SKM-1 (cell line): ENCODE measurements around the gene OPN5.
A peak's percentile ranks its signal among the peaks of the same experiment; 100 is the strongest.
"Not testable (repeated sequence)": the region's sequence is repeated elsewhere in the genome, so short reads cannot be mapped to it uniquely, and the experiment has no call there.

Experiments
- DNase-seq: peaks from one replicate; lab custom pipeline; 2025; ENCODE audit not compliant: unreplicated experiment; lab: John Stamatoyannopoulos, UW

The OPN5 gene, protein sequence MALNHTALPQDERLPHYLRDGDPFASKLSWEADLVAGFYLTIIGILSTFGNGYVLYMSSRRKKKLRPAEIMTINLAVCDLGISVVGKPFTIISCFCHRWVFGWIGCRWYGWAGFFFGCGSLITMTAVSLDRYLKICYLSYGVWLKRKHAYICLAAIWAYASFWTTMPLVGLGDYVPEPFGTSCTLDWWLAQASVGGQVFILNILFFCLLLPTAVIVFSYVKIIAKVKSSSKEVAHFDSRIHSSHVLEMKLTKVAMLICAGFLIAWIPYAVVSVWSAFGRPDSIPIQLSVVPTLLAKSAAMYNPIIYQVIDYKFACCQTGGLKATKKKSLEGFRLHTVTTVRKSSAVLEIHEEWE

DNA sequence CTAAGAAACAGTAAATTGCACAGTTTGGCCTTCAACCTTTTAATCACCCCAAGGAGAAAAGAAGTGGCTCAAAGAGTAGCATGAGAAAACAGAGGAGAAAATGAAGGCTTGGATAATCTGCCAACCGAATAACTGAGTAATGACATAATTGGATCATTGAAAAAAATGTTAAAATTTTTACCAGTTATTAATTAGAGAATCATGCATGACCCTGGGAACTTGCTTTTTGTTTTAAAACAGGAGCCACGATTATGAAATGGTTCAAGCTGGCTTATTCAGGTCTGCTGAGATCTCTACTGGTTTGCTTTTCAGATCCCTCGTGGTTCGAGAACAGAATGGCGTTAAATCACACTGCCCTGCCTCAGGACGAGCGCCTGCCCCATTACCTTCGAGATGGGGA is at the start of gene OPN5:
OPN5 (plus strand) TSS at position 301 of the 400 bp plus-strand sequence; CDS start at position 336, 35 bp downstream.
- DNase-seq, result no peak

DNA sequence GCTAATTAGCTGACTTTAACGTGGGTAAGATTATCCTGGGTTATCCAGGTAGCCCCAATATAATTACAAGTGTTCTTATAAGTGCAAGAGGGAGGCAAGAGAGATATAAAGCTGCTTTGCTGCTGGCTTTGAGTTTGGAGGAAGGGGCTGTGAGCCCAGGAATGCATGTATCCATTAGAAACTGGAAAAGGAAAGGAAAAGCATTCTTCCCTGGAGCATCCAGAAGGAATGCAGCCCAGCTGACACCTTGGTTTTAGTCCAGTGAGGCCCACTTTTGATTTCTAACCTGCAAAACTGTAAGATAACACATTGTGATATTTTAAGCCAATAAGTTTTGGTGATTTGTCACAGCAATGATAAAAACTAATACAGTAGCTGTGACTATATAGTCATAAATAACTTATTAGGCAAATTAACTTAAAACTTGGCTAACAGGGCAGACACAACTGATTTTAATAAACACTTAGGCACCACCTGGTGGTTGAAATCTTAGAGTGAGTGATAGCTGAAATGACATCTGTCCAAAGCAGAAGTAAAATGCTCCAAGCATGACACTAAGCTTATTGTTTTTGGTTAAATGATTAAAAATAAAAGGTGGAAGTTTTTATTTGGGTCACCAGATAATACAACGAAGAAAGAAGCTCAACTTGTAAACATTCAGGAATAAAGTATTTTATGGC is 47.8 kb upstream of the OPN5 start:
- DNase-seq, result no peak

DNA sequence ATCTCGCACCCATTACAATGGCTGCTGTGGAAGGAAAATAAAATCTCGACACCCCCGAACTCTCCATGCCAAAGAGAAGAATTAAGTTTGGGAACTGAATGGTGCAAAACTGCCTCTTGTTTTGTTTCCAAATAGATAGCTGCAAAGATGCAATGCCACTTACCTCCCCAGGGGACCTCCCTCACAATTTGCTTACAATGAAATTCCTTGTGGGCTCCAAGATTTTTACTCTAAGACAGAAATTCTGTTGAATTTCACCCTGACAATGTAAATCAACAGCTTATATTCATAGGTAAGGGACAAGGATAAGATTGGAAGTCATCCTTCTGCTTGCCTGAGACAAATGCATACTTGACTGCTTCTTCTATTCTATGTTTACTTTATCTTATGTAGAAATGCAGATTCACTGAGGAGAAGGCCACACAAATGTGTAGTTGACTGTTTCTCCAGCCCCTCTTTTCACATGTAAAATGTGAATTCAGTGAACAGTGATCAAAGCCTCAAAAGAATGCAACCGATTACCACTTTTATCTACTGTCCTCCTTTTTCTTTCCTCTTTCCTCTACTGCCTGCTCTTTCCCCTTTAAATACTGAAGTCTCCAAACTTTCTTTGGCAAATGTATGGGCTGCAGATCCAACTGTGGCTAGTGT is 46.9 kb upstream of the OPN5 start:
- DNase-seq, result no peak

DNA sequence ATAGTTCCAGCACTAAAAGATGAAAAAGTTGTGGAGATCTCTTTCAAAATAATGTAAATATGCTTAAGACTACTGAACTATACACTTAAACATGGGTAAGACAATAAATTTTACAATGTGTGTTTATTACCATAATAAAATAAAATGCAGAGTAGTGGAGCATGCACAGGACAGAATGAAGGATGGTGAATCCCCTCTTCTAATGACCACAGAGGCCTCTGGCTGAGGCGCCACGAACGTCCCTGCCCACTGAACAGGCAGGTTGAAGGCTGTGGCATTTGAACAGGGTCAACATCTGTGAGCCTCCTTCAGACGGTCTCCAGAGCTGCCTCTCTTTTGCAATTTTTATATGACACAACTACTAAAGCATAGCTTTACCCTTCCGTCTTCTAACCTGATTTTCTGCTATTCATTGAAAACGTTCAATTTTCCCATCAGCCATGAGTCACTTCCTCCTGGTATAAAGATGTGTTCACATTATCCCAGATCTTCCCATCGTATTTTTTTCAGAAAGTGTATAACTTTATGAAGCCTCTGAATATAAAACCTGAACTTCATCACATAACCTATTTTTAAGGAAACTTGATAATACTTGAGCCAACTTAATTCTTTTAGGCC is 45.6 kb upstream of the OPN5 start:
- no peak for DNase-seq

DNA sequence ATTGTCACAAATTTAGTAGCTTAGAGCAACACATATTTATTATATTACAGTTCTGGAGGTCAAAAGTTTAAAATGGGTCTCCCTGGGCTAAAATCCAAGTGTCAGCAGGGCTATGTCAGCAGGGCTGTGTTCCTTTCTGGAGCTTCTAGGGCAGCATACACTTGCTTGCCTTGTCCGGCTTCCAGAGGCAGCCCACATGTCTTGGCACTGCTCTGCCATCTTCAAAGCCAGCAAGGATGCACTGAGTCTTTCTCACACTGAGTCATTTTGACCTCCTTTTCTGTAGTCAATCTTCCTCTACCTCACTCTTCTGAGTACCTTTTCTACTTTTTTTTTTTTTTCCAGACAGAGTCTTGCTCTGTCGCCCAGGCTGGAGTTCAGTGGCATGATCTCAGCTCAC is 44.4 kb upstream of the OPN5 start:
- no peak for DNase-seq

DNA sequence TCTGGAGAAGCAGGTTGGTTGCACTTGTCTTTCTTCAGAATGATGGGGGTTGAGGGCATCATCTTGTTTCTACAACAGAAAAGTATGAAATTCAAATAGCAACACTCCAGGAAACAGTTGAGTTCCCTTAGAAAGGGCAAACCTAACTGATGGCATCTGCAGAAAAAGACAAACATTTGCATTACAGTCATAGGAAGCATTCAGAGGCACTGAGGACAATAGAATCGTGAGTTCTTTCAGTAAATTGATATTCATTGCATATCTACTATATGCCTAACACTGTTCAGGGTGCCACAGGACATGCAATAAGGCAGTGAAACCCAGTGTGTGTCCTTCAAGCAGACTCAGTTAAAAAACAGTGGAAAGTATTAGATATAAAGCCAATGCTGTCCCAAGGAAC is 41.1 kb upstream of the OPN5 start:
- DNase-seq, result no peak

DNA sequence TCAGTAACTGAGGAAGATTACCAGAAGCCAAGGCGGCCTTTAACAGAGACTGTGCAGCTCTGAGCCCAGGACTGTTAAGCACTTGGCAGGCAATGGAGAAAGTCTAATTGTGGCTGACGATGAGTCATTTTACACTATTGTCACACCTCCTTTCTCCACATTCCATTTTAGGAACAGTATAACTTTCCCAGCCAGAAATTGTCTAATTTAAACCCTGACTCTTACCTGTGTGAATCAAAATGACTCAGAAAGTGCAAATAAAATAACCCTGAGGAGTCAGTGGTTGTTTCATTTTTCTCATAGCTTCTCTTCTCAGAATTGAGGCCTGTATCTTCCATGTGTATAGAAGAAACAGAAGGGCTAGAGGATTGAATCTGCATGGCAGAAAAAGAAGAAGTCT is 40.0 kb upstream of the OPN5 start:
- DNase-seq, result no peak

DNA sequence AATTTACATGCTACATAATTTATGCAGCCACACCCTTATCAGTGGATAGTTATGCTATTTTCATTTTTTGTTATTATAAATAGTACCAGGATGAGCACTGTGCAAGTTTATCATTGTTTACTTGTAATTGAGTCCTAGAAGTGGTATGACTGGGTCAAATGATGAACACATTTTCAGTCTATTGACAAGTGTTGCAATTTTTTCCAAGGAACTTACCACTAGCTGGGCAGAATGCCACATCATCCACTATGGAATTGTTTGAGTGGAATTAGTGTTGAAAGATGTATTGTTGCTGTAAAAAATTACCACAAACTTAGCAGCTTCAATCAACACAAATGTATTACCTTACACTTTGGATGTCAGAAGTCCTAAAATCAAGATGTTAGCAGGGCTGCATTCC is 38.1 kb upstream of the OPN5 start:
- DNase-seq, result no peak

DNA sequence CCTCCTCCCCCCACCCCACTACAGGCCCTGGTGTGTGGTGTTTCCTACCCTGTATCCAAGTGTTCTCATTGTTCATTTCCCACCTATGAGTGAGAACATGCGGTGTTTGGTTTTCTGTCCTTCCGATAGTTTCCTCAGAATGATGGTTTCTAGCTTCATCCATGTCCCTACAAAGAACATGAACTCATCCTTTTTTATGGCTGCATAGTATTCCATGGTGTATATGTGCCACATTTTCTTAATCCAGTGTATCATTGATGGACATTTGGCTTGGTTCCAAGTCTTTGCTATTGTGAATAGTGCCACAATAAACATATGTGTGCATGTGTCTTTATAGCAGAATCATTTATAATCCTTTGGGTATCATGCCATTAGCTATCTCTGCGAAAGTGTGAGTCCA is 36.6 kb upstream of the OPN5 start:
- DNase-seq, result not testable (repeated sequence)

DNA sequence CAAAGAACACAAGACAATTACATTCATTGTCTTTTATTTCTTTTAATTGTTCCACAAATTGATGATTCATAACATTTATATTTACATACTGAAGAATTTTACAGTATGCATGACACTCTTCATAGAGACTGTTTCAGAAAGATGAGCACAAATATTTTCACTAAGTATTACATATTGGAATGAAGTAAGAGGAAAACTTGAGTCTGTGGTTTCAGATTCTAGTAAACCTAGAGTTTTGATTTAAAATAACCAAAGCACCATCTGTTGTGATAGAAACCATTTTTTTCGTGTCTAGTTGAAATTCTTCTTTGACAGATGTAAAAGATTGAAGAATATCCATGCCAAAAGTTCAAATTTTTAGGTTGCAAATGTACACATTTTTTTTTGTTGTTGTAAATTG is 32.1 kb upstream of the OPN5 start:
- no peak for DNase-seq

DNA sequence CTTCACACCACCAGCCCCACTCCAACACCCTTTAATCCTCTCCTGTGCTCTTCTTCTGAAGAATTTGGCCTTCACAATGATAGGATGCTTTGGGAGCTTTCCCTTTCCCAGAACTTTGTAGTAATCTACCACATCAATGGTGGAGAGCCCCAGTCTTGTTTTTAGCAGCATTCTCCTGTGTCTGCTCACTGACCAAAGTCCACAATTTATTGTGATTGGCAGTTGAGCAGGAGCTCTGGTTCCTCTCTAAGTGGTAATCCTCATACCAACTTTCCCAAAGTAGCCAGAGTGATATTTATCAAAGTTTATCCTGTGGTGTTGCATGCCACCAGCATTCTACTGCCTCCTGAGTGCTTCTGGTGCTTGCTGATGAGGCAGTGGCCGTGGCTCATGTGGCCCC is 29.0 kb upstream of the OPN5 start:
- no peak for DNase-seq

DNA sequence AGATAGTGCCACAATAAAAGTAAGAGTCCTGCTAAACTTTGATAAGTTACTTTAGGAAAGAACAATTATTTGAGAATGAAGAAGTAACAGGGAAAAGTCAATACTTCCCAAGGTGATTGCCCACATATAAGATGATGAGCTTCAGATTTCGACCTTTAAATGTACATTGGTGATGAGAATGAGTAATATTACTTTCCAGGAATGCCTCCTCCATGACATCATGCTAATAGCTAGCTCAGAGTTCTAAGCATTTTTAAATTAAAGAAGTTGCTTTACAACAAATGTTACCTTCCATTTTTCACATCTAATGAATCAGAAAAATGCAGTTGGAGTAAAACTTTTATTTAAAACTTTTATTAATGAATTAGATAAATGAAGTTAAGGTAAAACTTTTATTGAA is 22.5 kb upstream of the OPN5 start:
- no peak for DNase-seq

DNA sequence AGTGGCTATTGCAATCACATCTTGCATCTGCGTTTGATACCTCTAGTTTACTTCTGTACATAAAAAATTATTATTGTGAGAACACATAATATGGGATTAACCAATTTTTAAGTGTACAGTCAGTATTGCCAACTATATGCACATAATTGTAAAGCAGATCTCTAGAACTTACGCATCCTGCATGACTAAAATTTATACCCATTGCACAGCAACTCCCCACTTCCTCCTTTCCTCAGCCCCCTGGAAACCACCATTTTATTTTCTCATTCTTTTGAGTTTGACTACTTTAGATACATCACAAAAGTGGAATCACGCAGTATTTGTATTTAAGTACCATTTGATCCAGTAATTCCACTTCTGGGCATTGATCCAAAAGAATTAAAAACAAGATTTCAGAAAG is 19.3 kb upstream of the OPN5 start:
- DNase-seq, result no peak

DNA sequence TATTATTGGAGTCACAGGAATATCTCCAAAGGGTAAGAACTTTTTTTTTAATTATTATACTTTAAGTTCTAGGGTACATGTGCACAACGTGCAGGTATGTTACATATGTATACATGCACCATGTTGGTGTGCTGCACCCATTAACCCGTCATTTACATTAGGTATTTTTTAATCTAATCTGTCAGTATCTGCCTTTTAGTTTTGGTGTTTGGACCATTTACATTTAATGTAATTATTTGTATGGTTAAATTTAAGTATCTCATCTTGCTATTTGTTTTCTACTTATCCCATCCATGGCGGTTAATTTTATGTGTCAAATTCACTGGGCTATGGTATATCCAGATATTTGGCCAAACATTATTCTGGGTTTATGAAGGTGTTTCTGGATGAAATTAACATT is 15.4 kb upstream of the OPN5 start:
- DNase-seq, result no peak

DNA sequence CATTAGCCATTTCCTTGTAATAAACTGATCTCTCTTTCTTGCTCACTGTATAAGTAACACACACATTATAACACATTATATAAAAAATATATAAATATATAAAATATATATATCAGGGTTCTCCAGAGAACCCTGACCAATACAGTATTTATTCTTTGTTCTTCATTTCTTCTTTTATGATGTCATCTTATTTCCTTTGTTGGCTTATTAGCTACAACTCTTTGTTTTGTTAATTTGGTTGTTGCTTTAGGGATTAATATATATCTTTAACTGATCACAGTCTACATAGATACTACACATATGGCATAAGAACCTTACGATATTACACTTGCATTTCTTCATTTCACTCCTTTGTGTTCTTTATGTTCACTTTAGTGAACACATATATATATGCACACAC is 14.7 kb upstream of the OPN5 start:
- no peak for DNase-seq

DNA sequence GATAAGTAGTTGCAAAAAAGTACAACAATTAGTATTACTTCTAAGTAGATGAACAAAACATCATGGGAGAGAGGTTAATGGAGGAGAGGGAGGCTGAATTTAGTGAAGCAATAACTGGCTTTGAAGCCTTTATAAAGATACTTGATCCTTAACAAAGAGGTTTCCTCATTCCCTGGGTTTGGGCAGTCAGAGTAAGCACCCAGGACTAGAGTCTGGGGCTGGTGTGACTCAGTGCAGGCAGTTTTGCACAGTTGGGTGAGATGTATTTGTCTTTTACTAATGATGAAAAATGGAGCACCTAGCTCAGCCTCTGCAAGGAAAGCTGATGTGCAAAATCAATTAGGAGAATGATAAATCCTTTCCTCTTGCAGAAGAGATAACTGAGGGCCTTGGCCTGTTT is 11.8 kb upstream of the OPN5 start:
- no peak for DNase-seq

DNA sequence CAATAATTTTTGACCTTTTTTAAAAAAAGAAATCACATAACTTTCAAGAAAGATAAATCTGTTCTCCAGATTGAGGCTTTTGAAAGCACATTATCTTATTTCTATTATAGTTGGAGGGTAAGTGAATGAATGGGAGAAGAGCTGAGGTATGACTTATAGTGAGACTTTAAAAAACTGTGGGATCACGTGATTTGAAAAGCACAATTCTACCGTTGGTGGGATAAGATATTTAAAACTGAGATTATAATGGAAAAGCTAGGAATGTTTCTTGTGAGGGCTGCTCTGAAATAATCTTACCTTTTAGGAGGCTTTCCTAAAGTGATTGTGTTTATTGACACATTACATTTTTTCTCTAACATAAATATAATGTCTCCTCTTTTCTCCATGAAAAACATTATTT is 9.5 kb upstream of the OPN5 start:
- no peak for DNase-seq

DNA sequence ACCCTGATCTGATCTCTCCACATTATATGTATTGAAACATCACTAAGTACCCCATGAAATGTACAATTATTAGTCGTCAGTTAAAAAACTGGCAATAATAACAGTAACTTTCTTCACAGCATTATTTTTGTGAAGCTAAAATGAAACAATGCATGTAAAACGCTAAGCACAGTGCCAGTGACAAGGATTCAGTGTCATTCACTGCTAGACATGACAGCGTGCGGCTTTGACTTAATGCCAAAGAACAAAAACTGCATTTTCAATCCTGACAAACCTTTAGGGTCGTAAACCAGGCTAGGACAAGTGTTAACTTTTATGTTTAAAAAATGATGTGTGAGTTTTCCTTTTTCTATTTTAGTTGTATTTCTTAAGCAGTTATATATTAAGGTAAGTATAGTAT is 8.8 kb upstream of the OPN5 start:
- DNase-seq, result no peak

DNA sequence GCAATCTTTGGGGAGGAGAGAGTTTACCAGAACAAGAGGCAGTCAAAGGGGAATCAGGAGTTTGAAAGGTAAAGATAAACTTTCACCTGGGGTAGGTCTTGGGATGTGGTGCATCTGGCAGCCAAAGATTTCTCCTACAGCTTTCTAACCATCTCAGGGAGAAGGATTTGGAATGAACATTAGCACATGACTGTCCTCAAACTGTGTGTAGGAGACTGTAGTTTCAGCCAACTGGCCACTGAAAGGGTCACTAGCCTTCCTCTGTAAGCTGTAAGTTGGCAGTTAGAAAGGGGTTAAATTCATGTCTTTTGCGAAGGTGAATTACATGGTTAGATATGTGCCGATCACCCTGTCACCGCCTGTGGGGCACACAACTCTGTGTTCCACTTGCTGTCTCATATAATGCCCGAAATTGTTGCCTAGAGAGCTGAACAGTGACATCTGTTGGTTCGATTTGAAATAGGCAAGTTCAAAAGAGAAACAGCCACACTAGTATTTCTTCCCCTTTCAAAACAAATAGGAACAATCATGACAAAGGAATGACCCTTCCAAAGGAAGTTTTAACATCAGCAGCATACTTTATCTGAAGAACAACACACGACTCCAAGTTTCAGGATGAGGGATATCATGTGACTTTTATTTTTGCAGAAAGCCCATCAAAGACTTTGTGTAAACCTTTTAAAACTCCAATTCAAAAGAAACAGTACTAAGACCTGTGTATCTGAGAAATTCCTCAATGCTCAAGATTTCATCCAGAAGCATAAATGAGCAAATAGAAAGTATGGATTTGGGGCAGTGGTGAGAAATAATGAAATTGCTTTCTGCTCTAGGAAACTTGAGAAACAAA is 1.1 kb upstream of the OPN5 start:
- peak; percentile 36 for DNase-seq

DNA sequence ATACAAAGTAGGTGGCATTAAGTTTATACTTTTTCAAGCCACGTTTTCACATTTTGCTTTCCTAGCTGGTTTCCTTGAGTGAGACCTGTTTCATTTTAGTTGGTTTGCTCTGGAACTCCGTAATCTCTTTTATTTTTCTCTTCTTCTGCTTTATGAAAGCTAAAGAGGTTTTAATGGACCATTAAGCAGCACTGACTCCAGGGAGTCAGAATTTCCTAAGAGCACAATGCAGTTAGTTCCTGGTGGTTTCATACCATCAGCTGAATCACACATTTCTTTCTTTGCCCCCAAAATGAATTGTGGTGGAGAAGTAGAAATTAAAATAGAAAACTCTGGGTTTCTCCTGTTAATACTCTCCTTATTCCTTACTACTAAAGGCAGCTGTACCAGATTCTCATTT is 3.4 kb downstream of the OPN5 start:
- DNase-seq, result no peak
